H1 (cell line): ENCODE data around the gene PACS1. TPM values are rescaled to one million over a fixed set of nuclear protein-coding genes. Genes with fewer than 3 reads are reported as not detected.
A peak's percentile ranks its signal among the peaks of the same experiment; 100 is the strongest.

Experiments
- BCL11A ChIP-seq, 2 experiments: IDR thresholded peaks; one replicate each; pipeline ENCODE4 v1.6.1; 2011; ENCODE audit warnings: low read depth in 2 of 2, low read length in 2 of 2, mild to moderate bottlenecking in 2 of 2
- GTF2F1 ChIP-seq: IDR thresholded peaks from 2 replicates; pipeline ENCODE4 v1.6.1; 2012; ENCODE audit warnings: low read depth, low read length, improper control_type of control experiment, borderline replicate concordance
- JUN ChIP-seq: IDR thresholded peaks from 2 replicates; pipeline ENCODE4 v1.6.1; 2011; ENCODE audit warnings: low read depth, mild to moderate bottlenecking, improper control_type of control experiment, low read length
- KDM1A ChIP-seq: fragments of 200-600, 300-600 bp; sonication (generic); IDR thresholded peaks from 2 replicates; pipeline ENCODE4 v1.7.1; 2016; ENCODE audit warnings: mild to moderate bottlenecking, low read length, borderline replicate concordance
- KDM5A ChIP-seq: fragments of 200-600 bp; IDR thresholded peaks from 2 replicates; pipeline ENCODE4 v1.7.1; 2012; ENCODE audit warnings: mild to moderate bottlenecking, low read length, inconsistent platforms, mixed read lengths
- MAFK ChIP-seq: IDR thresholded peaks from 2 replicates; pipeline ENCODE4 v1.6.1; 2012; ENCODE audit warnings: low read depth, mild to moderate bottlenecking, improper control_type of control experiment, low read length
- RFX5 ChIP-seq: IDR thresholded peaks from 2 replicates; pipeline ENCODE4 v1.6.1; 2011; ENCODE audit warnings: low read depth, low read length, improper control_type of control experiment, borderline replicate concordance
- TEAD4 ChIP-seq: IDR thresholded peaks from 2 replicates; pipeline ENCODE4 v1.6.1; 2012; ENCODE audit warnings: low read depth, low read length, inconsistent platforms, mixed read lengths
- YY1 ChIP-seq: IDR thresholded peaks from 2 replicates; pipeline ENCODE4 v1.6.1; 2011; ENCODE audit warnings: low read depth, mild to moderate bottlenecking, low read length
- polyA plus RNA-seq, 7 experiments: library from polyadenylated mRNA; depleted of rRNA in 3 of 7; stranded (reverse) in 5 of 7; unstranded in 2 of 7; fragments of >200 nt in 5 of 7; fragments of 200-250 nt in 2 of 7; gene quantifications; 1 replicate in 5 of 7; 2 replicates in 1 of 7; 4 replicates in 1 of 7; pipeline versions ENCODE4 v1.2.1 to v1.2.3, GENCODE V29; 2011 to 2013; ENCODE audit warnings: missing spikeins in 2 of 7, mixed read lengths in 2 of 7
- total RNA-seq: library from RNA; stranded (reverse); fragmentation: NEBNext Ultra II Directional; extraction: Animal tissue kit (Norgen Biotek cat#: 25700); gene quantifications from 2 replicates; pipeline ENCODE4 v1.2.1, GENCODE V29; 2021
- TF ChIP-seq, protein P1 (sequence below): fragments of 300-600 bp; sonication (generic); IDR thresholded peaks from 2 replicates; pipeline ENCODE4 v1.7.1; 2012; ENCODE audit warnings: low read length, moderate library complexity, mild to moderate bottlenecking, inconsistent platforms; ENCODE audit not compliant: insufficient replicate concordance

PACS1 gene
- total and polyA plus RNA-seq, 2 of the 8 experiments (the other 6 are each of a cell fraction or from before 2014, with no cell fraction given) = 11.5 to 36.0 TPM

DNA sequence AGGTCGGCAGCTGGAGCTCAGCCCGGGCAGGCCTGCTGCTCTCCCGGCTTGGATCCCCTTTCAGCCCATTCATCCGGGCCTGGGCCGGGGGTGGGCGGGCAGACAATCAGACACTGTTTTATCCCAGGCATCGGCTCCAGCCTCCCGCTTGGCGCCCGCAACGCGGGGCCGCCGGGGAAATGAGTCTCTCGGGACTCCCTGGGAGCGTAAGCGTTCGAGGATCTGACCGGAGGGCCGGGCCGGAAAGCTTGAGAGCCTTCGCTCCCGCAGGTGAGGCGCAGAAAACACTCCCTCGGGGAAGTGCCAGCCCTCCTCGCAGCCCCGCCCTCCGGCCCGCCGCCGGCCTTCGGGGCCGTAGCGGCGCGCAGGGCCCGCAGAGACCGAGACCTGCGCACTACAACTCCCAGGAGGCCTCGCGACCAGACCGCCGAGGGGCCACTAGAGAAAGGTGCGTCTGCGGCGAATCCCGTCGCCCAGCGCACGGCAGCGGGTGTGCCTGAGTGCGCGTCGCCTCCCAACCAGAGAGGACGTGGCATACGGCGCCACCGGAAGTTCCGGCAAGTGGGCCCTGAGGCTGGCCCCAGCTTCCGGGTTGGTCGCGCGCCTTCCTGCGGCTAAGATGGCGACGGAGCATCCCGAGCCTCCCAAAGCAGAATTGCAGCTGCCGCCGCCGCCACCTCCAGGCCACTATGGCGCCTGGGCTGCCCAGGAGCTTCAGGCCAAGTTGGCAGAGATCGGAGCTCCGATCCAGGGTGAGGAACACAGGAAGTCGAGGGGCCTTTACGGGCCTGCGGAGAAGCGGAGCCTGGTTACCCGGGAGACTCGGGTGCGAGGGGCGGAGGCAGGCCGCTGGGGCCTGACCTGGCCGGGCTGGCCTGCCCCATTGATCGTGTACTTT, 18.1 kb upstream of the PACS1 start, which contains the start of gene SF3B2 (continued):
- TF ChIP-seq, protein P1, sequence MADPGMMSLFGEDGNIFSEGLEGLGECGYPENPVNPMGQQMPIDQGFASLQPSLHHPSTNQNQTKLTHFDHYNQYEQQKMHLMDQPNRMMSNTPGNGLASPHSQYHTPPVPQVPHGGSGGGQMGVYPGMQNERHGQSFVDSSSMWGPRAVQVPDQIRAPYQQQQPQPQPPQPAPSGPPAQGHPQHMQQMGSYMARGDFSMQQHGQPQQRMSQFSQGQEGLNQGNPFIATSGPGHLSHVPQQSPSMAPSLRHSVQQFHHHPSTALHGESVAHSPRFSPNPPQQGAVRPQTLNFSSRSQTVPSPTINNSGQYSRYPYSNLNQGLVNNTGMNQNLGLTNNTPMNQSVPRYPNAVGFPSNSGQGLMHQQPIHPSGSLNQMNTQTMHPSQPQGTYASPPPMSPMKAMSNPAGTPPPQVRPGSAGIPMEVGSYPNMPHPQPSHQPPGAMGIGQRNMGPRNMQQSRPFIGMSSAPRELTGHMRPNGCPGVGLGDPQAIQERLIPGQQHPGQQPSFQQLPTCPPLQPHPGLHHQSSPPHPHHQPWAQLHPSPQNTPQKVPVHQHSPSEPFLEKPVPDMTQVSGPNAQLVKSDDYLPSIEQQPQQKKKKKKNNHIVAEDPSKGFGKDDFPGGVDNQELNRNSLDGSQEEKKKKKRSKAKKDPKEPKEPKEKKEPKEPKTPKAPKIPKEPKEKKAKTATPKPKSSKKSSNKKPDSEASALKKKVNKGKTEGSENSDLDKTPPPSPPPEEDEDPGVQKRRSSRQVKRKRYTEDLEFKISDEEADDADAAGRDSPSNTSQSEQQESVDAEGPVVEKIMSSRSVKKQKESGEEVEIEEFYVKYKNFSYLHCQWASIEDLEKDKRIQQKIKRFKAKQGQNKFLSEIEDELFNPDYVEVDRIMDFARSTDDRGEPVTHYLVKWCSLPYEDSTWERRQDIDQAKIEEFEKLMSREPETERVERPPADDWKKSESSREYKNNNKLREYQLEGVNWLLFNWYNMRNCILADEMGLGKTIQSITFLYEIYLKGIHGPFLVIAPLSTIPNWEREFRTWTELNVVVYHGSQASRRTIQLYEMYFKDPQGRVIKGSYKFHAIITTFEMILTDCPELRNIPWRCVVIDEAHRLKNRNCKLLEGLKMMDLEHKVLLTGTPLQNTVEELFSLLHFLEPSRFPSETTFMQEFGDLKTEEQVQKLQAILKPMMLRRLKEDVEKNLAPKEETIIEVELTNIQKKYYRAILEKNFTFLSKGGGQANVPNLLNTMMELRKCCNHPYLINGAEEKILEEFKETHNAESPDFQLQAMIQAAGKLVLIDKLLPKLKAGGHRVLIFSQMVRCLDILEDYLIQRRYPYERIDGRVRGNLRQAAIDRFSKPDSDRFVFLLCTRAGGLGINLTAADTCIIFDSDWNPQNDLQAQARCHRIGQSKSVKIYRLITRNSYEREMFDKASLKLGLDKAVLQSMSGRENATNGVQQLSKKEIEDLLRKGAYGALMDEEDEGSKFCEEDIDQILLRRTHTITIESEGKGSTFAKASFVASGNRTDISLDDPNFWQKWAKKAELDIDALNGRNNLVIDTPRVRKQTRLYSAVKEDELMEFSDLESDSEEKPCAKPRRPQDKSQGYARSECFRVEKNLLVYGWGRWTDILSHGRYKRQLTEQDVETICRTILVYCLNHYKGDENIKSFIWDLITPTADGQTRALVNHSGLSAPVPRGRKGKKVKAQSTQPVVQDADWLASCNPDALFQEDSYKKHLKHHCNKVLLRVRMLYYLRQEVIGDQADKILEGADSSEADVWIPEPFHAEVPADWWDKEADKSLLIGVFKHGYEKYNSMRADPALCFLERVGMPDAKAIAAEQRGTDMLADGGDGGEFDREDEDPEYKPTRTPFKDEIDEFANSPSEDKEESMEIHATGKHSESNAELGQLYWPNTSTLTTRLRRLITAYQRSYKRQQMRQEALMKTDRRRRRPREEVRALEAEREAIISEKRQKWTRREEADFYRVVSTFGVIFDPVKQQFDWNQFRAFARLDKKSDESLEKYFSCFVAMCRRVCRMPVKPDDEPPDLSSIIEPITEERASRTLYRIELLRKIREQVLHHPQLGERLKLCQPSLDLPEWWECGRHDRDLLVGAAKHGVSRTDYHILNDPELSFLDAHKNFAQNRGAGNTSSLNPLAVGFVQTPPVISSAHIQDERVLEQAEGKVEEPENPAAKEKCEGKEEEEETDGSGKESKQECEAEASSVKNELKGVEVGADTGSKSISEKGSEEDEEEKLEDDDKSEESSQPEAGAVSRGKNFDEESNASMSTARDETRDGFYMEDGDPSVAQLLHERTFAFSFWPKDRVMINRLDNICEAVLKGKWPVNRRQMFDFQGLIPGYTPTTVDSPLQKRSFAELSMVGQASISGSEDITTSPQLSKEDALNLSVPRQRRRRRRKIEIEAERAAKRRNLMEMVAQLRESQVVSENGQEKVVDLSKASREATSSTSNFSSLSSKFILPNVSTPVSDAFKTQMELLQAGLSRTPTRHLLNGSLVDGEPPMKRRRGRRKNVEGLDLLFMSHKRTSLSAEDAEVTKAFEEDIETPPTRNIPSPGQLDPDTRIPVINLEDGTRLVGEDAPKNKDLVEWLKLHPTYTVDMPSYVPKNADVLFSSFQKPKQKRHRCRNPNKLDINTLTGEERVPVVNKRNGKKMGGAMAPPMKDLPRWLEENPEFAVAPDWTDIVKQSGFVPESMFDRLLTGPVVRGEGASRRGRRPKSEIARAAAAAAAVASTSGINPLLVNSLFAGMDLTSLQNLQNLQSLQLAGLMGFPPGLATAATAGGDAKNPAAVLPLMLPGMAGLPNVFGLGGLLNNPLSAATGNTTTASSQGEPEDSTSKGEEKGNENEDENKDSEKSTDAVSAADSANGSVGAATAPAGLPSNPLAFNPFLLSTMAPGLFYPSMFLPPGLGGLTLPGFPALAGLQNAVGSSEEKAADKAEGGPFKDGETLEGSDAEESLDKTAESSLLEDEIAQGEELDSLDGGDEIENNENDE = no peak
- peak; percentile 57; the same call in 1 of the 2 replicates for TF ChIP-seq GTF2F1
- peak; percentile 95 for TF ChIP-seq YY1
- TF ChIP-seq JUN = no peak
- TF ChIP-seq KDM5A = peak; percentile 95
- no peak for TF ChIP-seq MAFK
- no peak for TF ChIP-seq BCL11A (IDR thresholded peaks at IDR 0.05; ENCODE audit: low read depth in 2 of 2, low read length in 2 of 2)
- no peak for TF ChIP-seq RFX5
- TF ChIP-seq TEAD4 = no peak; the same call in 1 of the 2 replicates
- no peak for TF ChIP-seq KDM1A
